Activated CD8-positive, alpha-beta memory T cell treated with anti-CD3 and anti-CD28 coated beads, Interleukin-2, amount 50 U/mL, for 4 hours (primary cell): ENCODE measurements around the gene ARHGEF3.
A peak's percentile ranks its signal among the peaks of the same experiment; 100 is the strongest.
"Not testable (repeated sequence)": the region's sequence is repeated elsewhere in the genome, so short reads cannot be mapped to it uniquely, and the experiment has no call there.

Source experiments
- DNase-seq: peaks from one replicate; pipeline ENCODE4 v3.0.0-alpha.2; 2020

Gene ARHGEF3

GRCh38 chr3:56720849-56721248 is 80.9 kb downstream of the ARHGEF3 start:
- no peak for DNase-seq

DNA sequence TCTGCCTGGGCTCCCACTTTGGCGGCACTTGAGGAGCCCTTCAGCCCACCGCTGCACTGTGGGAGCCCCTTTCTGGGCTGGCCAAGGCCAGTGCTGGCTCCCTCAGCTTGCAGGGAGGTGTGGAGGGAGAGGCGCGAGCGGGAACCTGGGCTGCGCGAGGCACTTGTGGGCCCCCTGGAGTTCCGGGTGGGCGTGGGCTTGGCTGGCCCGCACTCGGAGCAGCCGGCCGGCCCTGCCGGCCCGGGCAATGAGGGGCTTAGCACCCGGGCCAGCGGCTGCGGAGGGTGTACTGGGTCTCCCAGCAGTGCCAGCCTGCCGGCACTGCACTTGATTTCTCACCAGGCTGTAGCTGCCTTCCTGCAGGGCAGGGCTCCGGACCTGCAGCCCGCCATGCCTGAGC is 82.9 kb downstream of the ARHGEF3 start:
- DNase-seq = not testable (repeated sequence)

DNA sequence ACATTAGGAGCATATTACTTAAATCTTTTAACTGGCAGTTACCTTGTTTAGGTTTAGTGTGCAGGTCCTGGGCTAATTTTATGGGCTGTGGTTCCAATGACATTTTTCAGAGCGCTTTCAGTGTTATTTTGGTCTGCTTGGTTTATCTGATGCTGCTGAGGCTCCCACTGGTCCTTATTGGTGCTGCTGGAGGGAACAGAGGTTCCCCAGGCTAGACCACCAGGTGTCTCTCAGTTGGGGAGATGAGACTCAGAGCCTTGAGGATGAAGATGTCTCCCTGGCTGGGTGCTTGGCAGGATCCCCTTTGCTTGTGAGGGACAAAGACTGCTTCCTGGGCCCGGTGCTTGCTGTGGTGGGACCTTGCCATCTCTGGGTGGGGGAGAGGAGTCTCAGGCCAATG is 90.4 kb downstream of the ARHGEF3 start:
- no peak for DNase-seq

DNA sequence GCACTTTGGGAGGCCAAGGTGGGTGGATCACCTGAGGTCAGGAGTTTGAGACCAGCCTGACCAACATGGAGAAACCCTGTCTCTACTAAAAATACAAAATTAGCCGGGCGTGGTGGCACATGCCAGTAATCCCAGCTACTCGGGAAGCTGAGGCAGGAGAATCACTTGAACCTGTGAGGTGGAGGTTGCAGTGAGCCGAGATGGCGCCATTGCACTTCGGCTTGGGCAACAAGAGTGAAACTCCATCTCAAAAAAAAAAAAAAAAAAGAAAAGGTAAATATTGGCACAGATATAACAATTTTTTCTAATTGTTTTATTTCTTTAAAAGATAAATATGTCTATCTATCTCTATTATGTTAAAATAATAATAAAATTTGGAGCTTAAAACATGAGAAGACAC is 94.3 kb downstream of the ARHGEF3 start:
- DNase-seq = peak; percentile 30

- no peak for DNase-seq
These were observed 95.1 kb downstream of the ARHGEF3 start for GRCh38 chr3:56706629-56707028.

DNA sequence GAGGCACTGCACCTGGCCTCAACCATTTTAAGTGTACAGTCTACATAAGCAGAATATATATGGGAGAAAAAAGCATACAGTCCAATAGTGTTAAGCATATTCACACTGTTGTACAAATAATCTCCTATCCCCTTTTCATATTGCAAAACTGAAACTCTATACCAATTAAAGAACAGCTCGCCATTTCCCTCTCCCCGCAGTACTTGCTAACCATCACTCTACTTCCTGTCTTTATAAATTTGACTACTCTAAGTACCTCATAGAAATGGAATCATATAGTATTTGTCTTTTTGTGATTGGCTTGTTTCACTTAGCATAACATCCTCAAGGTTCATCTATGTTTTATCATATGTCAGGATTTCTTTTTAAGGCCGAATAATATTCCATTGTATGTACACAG is 97.0 kb downstream of the ARHGEF3 start:
- no peak for DNase-seq

DNA sequence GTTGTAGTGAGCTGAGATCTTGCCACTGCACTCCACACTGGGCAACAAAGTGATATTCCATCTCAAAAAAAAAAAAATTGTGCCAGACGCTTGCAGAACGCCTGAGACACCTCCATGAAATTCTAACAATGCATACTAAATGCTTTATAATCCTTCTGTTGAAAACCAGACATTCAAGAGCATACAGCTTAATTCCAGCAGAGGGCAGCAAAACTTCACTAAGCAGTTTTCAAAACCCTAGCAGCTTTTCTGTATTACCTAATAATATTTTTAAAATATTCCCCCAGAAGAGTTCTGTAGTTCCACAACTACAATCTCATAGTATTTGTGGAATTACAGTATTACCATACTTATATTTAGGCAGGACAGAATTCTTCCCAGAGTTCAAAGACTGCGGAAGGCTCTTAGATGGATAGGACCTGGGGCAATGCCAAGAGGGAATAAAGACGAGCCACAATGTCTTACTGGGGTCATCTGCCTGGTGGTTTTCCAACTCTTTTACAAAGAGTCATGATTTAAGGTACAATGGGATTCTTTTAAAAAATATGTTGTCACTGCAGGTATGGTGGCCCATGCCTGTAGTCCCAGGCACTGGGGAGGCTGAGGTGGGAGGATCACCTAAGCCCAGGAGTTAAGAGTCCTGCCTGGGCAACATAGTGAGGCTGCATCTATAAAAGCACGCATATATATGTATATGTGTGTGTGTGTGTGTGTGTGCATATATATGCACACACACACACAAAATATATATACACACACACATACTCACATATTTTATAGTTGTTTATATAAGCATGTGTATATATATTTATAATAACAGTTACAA is 99.0 kb downstream of the ARHGEF3 start:
- peak; percentile 36 for DNase-seq

GRCh38 chr3:56700151-56700550 is 101.6 kb downstream of the ARHGEF3 start:
- no peak for DNase-seq

DNA sequence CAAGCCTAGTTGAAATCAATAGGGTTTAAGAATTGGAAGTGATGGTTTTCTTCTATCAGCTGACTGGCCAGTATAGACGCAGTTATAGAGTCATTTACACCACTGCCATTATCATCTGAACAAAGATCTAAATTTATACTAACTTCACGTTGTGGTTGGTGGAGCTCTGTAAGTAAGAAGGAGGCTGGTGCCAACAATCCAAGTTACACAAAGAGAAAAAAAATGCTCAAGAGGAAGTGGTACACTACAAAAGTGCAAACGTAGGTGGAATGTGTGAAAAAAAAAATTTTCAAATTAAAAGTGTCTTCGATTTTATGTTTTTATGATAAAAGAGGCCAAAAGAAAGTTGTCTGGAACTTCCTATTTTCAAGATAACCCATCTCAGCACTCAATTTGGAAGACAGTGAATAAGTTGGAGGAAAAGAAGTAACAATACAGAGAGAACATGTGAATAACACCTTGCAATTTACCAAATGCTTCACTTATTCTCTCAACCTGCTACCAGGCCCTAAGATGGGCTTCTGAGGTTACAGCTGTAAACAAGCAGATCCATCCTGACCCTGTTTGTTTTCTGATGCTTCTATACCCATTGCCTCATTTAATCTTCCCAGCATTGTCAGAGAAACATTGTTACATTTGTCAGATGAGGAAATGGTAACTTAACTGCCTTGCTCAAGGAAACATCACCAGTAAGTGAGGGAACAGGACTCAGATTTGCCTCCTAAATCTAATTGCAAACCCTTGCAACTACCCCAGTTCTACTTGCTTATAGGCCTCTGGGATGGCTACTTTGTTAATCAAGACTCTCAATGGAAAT is 106.7 kb downstream of the ARHGEF3 start:
- DNase-seq = no peak

DNA sequence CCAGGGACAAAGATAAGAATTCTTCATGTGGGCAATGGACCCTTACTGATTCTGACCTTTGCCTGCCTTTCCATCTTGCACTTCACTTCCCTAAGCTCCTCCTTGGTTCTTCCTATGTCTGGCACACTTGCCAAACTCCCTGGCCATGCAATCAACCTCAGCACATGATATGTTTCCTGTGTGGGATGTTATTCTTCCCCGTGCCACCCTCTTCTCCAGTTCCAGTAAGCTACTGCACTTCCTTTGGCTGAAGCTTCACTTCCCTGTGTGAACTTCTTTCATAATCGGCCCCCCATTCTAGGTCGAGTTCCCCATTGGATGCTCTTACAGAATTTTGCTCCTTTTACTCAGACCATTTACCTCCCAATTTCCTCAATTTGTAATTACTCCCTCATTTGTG is 108.0 kb downstream of the ARHGEF3 start:
- DNase-seq = no peak

- DNase-seq = not testable (repeated sequence)
These were observed 109.0 kb downstream of the ARHGEF3 start for GRCh38 chr3:56692520-56693433.

DNA sequence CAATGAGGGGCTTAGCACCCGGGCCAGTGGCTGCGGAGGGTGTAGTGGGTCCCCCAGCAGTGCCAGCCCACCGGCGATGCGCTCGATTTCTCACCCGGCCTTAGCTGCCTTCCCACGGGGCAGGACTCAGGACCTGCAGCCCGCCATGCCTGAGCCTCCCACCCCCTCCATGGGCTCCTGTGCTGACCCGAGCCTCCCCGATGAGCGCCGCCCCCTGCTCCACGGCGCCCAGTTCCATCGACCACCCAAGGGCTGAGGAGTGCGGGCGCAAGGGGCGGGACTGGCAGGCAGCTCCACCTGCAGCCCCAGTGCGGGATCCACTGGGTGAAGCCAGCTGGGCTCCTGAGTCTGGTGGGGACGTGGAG is 109.8 kb downstream of the ARHGEF3 start:
- not testable (repeated sequence) for DNase-seq

DNA sequence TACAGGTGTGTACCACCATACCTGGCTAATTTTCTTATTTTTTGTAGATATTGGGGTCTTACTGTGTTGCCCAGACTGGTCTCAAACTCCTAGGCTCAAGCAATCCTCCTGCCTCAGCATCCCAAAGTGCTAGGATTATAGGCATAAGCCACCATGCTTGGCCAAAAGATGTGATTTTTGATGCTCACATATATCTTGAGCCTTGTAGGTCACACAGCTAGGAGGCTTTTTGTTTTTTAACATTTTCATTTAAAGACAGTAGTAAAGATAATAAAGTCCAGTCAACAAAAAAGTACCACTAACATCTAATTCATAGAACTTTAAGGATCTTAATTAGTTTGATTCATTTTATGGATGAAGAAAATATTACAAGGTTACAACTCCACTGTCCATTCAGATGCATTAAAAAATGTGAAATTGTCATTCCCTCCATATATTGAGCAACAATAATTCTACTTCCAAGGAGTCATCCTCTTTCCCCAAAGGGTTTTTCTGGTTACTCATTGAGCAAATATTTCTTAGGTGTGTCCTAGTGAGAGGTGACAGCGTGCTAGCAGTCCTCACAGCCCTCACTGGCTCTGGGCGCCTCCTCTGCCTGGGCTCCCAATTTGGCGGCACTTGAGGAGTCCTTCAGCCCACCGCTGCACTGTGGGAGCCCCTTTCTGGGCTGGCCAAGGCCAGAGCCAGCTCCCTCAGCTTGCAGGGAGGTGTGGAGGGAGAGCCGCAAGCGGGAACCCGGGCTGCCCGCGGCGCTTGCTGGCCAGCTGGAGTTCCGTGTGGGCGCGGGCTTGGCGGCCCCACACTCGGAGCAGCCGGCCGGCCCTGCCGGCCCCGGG is 110.4 kb downstream of the ARHGEF3 start:
- DNase-seq = no peak

DNA sequence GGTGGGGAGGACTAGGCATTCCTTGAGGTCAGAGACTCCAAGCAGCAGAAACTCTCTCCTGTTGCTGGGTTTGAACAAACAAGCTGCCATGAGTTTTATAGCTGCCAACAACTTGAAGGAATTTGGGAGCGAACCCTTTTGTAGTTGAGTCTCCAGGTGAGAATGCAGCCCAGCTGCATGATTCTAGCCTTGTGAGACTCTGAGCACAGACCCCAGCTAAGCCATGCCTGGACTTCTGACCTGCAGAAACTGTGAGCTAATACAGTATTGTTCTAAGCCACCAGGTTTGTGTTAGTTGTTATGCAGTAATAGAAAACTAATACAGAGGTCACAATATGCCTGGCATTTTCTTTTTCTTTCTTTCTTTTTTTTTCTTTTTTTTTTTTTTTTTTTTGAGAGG is 112.4 kb downstream of the ARHGEF3 start:
- DNase-seq = no peak

GRCh38 chr3:56688191-56688590 is 113.6 kb downstream of the ARHGEF3 start:
- DNase-seq = no peak

- DNase-seq = no peak
These were observed 117.7 kb downstream of the ARHGEF3 start for GRCh38 chr3:56684029-56684428.

GRCh38 chr3:56683122-56683817 is 118.5 kb downstream of the ARHGEF3 start, which contains the start of gene TASOR:
TASOR (minus strand) TSS chr3:56683265; CDS start chr3:56683006, 259 bp downstream.
- DNase-seq = peak; percentile 86

GRCh38 chr3:56682462-56683121 is 119.2 kb downstream of the ARHGEF3 start:
- peak; percentile 73 for DNase-seq

- DNase-seq = no peak
These were observed 119.7 kb downstream of the ARHGEF3 start for GRCh38 chr3:56681984-56682461.

DNA sequence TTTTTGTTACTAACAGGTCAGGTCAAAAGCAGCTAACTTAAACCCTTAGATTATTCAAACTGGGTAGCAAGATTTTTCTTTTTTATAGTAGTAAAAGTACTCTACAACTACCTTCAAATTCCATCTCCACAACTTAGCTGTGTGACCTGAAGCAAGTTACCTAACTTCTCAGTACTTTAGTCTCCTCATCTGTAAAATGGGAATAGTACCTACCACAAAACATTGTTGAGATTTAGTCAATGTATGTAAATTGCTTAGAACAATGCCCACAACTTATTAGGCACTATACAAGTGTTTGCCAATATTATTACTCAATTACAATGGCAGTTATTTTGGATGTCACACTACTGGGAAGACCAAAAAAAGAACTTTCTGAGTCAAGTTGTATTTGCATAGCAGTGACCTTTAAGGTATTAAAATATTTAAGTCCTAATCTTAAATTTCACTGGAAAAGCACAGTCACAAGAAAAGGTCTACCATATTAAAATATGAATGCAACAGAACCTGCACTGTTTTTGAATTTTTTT is 121.6 kb downstream of the ARHGEF3 start:
- no peak for DNase-seq
